Motor neuron (in vitro differentiated cells): ENCODE results near the gene CENPB. TPM values are rescaled to one million over a fixed set of nuclear protein-coding genes. Genes with fewer than 3 reads are reported as not detected.
A peak's percentile ranks its signal among the peaks of the same experiment; 100 is the strongest.

Source experiments
- ATAC-seq, 8 experiments: fragments of 200-7000 bp; cut with Tn5 transposase; replicated peaks in 6 of 8; 2 replicates each; pipeline ENCODE4 v1.8.0; 2021; ENCODE audit warnings: mild to moderate bottlenecking in 8 of 8, moderate library complexity in 8 of 8
- H3K27ac ChIP-seq, 2 donors: fragments of 250-450 bp; sonication (Bioruptor Pico); 2 replicates each; pipeline ENCODE4 v1.9.0; 2021; ENCODE audit warnings: antibody characterized with exemption in 2 of 2, mild to moderate bottlenecking in 2 of 2, moderate library complexity in 1 of 2
- H3K4me1 ChIP-seq, 2 donors: fragments of 250-450 bp; sonication (Bioruptor Pico); replicated peaks in 1 of 2; 2 replicates each; pipeline ENCODE4 v1.6.1; 2021; ENCODE audit warnings: antibody characterized with exemption in 2 of 2, mild to moderate bottlenecking in 2 of 2, moderate library complexity in 1 of 2
- H3K4me3 ChIP-seq, 5 donors: fragments of 250-450 bp; sonication (Bioruptor Pico); 2 replicates each; pipeline ENCODE4 v1.9.0; 2021; ENCODE audit warnings: antibody characterized with exemption in 5 of 5, mild to moderate bottlenecking in 5 of 5, moderate library complexity in 4 of 5
- WGBS, 10 experiments: fragments of 450-650 bp; shearing (Covaris generic); methylation state at CpG; one replicate each; pipeline ENCODE4 v1.0.0; 2022; 5-methylcytosine and 5-hydroxymethylcytosine counted together
- in situ Hi-C, 9 experiments: fragments of 400-800 bp; cut with MboI; loops; one replicate each; pipeline ENCODE4 v1.15.0; 2021; ENCODE audit warnings: low sequenced_read_pairs in 9 of 9, low pct_unique_long_range_greater_than_20kb in 2 of 9; ENCODE audit not compliant: unreplicated experiment in 9 of 9
- total RNA-seq, 8 experiments: library from RNA; unstranded; fragments of 300-600 nt; gene quantifications; 2 replicates each; pipeline versions ENCODE4 v1.2.3 to v1.2.4, GENCODE V29; 2022

The CENPB gene
- total RNA-seq, 8 experiments from 2014 or later, result 18.1 to 69.4 (median 53.1) TPM

- peaks cover 25 to 35% of the 10 kb centered on the region in 2 donors for H3K4me1 ChIP-seq
- H3K27ac ChIP-seq, result peak within 1 kb of the TSS; percentile 98 to 100
- 0 to 3% methylated on average over 3 to 7 of the region's 80 CpGs; no CpG with 5 or more reads in 8 of the 10 experiments for WGBS, 10 experiments
- peak within 1 kb of the TSS; percentile 70 to 76 (median 71) for H3K4me3 ChIP-seq
- in situ Hi-C loops, result no loop called here
- peak; percentile 84 to 92 (median 88) for ATAC-seq
Observed at GRCh38 chr20:3767427-3768341, 18.9 kb downstream of the CENPB start, which contains the start of gene ADISSP. ADISSP (minus strand) TSS chr20:3767753; CDS start chr20:3760100, 7,653 bp downstream.

GRCh38 chr20:3767110-3767426 is 19.5 kb downstream of the CENPB start:
- WGBS, 10 experiments, result no CpG with 5 or more reads among the region's 21 CpGs
- in situ Hi-C loops, result no loop called here
- peaks cover 25 to 35% of the 10 kb centered on the region in 2 donors for H3K4me1 ChIP-seq
- H3K4me3 ChIP-seq, result peak overlapping the region; percentile 50 to 76 (median 71)
- H3K27ac ChIP-seq, result no peak overlapping the region
- ATAC-seq, result no peak

- Histone ChIP-seq H3K27ac (no peak overlapping the region), H3K4me1 (peaks cover 25 to 37% of the 10 kb centered on the region in 2 donors), H3K4me3 (peak overlapping the region; percentile 50 to 76 (median 71))
- in situ Hi-C loops, result no loop called here
- 0 to 30% (median 20%) methylated on average over 2 of the region's 9 CpGs; no CpG with 5 or more reads in 7 of the 10 experiments for WGBS, 10 experiments
- no peak for ATAC-seq
Observed at GRCh38 chr20:3766422-3767109, 20.0 kb downstream of the CENPB start.

- no peak overlapping the region for H3K27ac ChIP-seq
- peaks cover 34 to 47% of the 10 kb centered on the region in 2 donors for H3K4me1 ChIP-seq
- H3K4me3 ChIP-seq, result no peak overlapping the region
- 0 to 100% (median 63%) methylated on average over 1 to 2 of the region's 3 CpGs; no CpG with 5 or more reads in 4 of the 10 experiments for WGBS, 10 experiments
- no peak for ATAC-seq
- in situ Hi-C loops, result no loop called here
Observed at GRCh38 chr20:3765171-3765882, 21.2 kb downstream of the CENPB start.

- no peak for ATAC-seq
- peaks cover 37 to 54% of the 10 kb centered on the region in 2 donors for H3K4me1 ChIP-seq
- WGBS, 10 experiments, result 100% methylated on average over 1 of the region's 3 CpGs; no CpG with 5 or more reads in 8 of the 10 experiments
- in situ Hi-C loops, result no loop called here
- H3K27ac ChIP-seq, result no peak overlapping the region
- H3K4me3 ChIP-seq, result no peak overlapping the region
Observed at GRCh38 chr20:3764659-3765058, 21.9 kb downstream of the CENPB start.

GRCh38 chr20:3763671-3764601 is 22.6 kb downstream of the CENPB start:
- no peak for ATAC-seq
- WGBS, 10 experiments, result 93 to 100% methylated on average over 1 to 3 of the region's 8 CpGs; no CpG with 5 or more reads in 8 of the 10 experiments
- Histone ChIP-seq H3K4me3 (no peak overlapping the region), H3K27ac (no peak overlapping the region), H3K4me1 (peaks cover 37 to 59% of the 10 kb centered on the region in 2 donors)
- in situ Hi-C loops, result no loop called here

- Histone ChIP-seq H3K27ac (peak overlapping the region in 1 of 2 donors; percentile 44), H3K4me1 (peaks cover 24 to 45% of the 10 kb centered on the region in 2 donors), H3K4me3 (no peak overlapping the region)
- in situ Hi-C loops, result no loop called here
- ATAC-seq, result peak in 5 of 8 experiments; percentile 72 to 77 (median 76)
- WGBS, 10 experiments, result 0 to 90% (median 20%) methylated on average over 1 to 5 of the region's 10 CpGs; no CpG with 5 or more reads in 1 of the 10 experiments
Observed at GRCh38 chr20:3760655-3761348, 25.7 kb downstream of the CENPB start.

GRCh38 chr20:3759884-3760283 is 26.7 kb downstream of the CENPB start:
- no peak overlapping the region for H3K27ac ChIP-seq
- in situ Hi-C loops, result no loop called here
- H3K4me3 ChIP-seq, result no peak overlapping the region
- ATAC-seq, result peak in 2 of 8 experiments; percentile 10 to 15
- WGBS, 10 experiments, result 100% methylated on average over 3 of the region's 11 CpGs; no CpG with 5 or more reads in 9 of the 10 experiments
- H3K4me1 ChIP-seq, result peaks cover 18 to 37% of the 10 kb centered on the region in 2 donors

GRCh38 chr20:3759316-3759823 is 27.2 kb downstream of the CENPB start:
- ATAC-seq, result no peak
- in situ Hi-C loops, result no loop called here
- Histone ChIP-seq H3K4me1 (peaks cover 18 to 32% of the 10 kb centered on the region in 2 donors), H3K27ac (no peak overlapping the region), H3K4me3 (no peak overlapping the region)
- 20 to 100% (median 76%) methylated on average over 1 to 3 of the region's 11 CpGs; no CpG with 5 or more reads in 5 of the 10 experiments for WGBS, 10 experiments

GRCh38 chr20:3758566-3758965 is 28.0 kb downstream of the CENPB start:
- H3K27ac ChIP-seq, result no peak overlapping the region
- in situ Hi-C loops, result no loop called here
- peaks cover 15 to 27% of the 10 kb centered on the region in 2 donors for H3K4me1 ChIP-seq
- H3K4me3 ChIP-seq, result no peak overlapping the region
- 97% methylated on average over 5 of the region's 11 CpGs; no CpG with 5 or more reads in 9 of the 10 experiments for WGBS, 10 experiments
- ATAC-seq, result no peak

GRCh38 chr20:3757268-3757667 is 29.3 kb downstream of the CENPB start:
- in situ Hi-C loops, result no loop called here
- no peak overlapping the region for H3K4me3 ChIP-seq
- ATAC-seq, result no peak
- peaks cover 15 to 27% of the 10 kb centered on the region in 2 donors for H3K4me1 ChIP-seq
- WGBS, 10 experiments, result 50 to 100% (median 75%) methylated on average over 1 to 2 of the region's 2 CpGs; no CpG with 5 or more reads in 5 of the 10 experiments
- H3K27ac ChIP-seq, result no peak overlapping the region
